ENCODE data around the gene HS3ST3A1. TPM values are rescaled to one million over a fixed set of nuclear protein-coding genes. Genes with fewer than 3 reads are reported as not detected.

HS3ST3A1 gene
- total and polyA plus RNA-seq, 2 of the 4 experiments (the other 2 are of a cell fraction): 8.8 to 9.0 TPM

DNA sequence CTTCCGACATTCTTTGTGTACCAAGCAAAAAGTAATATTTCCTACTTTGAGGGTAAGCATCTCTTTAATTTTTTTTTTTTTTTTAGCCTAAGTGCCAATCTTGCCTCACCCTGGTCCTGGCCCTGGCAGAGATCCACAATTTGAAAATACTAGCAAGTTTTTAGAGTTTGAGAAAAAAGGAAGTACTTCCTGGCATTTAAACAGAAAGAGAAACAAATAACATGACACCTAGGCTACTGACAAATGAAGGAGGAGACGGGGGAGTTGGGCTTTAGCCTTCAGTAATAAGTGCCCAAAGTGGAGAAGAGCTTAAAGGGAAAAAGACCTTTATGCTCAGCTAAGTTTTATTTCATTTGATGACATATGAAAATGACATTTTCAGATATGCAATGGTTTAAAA, 92.8 kb downstream of the HS3ST3A1 start:
- Histone ChIP-seq H3K56ac (ENCODE audit: extremely low read depth, insufficient read depth, low read length) (no peak overlapping the region), H3K36me3 (ENCODE audit: control insufficient read depth, insufficient read depth, low read length) (no peaks in the 10 kb centered on the region), H3K4me1 (ENCODE audit: control insufficient read depth, insufficient read depth, low read length) (peaks cover 4% of the 10 kb centered on the region), H2AK9ac (replicated peaks; ENCODE audit: low read depth, low read length, poor library complexity) (no peak overlapping the region), H4K8ac (ENCODE audit: low read depth in 2 of 2, low read length in 2 of 2) (no peak overlapping the region), H3K9me3 (ENCODE audit: control insufficient read depth, insufficient read depth, low read length) (no peaks in the 10 kb centered on the region), H3K14ac (replicated peaks; ENCODE audit: low read depth, low read length) (no peak overlapping the region), H4K5ac (ENCODE audit: low read depth, low read length) (no peak overlapping the region), H4K91ac (ENCODE audit: insufficient read depth, low read depth, low read length) (no peak overlapping the region), H3K27me3 (ENCODE audit: control insufficient read depth, insufficient read depth, low read length) (no peaks in the 10 kb centered on the region), H2AK5ac (ENCODE audit: low read depth, low read length) (no peak overlapping the region), H2BK120ac (ENCODE audit: low read depth, low read length) (no peak overlapping the region), H3K27ac (ENCODE audit: insufficient read depth, low read length) (no peak overlapping the region), H2AFZ (replicated peaks; ENCODE audit: low read length, poor library complexity) (no peak overlapping the region), H3K4me3 (ENCODE audit: insufficient read depth, low read depth, low read length) (no peak overlapping the region), H3K23ac (ENCODE audit: low read depth, low read length) (no peak overlapping the region), H3K9ac (ENCODE audit: low read depth, low read length) (no peak overlapping the region), H3K18ac (ENCODE audit: low read depth, low read length) (peak overlapping the region; percentile 16; the same call in 1 of the 2 replicates), H2BK15ac (ENCODE audit: low read depth, low read length) (no peak overlapping the region), H3K9me1 (ENCODE audit: insufficient read depth, low read length) (peaks cover 5% of the 10 kb centered on the region), H4K20me1 (ENCODE audit: insufficient read depth, low read length) (no peaks in the 10 kb centered on the region), H3K4me2 (ENCODE audit: low read depth, low read length) (peak overlapping the region; percentile 43; the same call in 1 of the 2 replicates), H2BK5ac (ENCODE audit: low read depth, low read length, poor library complexity, severe bottlenecking) (no peak overlapping the region), H3K4ac (ENCODE audit: low read depth, low read length) (no peak overlapping the region), H3K79me1 (ENCODE audit: low read depth in 1 of 2, low read length in 2 of 2) (peaks cover 38 to 55% of the 10 kb centered on the region in 2 experiments), H2BK20ac (ENCODE audit: low read depth, low read length) (no peak overlapping the region)
- dilution Hi-C loops (cut with HindIII; ENCODE audit: low sequenced_read_pairs, unreplicated experiment) (no loop called here), intact Hi-C loops (cut with micrococcal nuclease) (no loop called here), in situ Hi-C loops (cut with MboI; ENCODE audit: low sequenced_read_pairs) (no loop called here)
- ChIA-PET POLR2A (ENCODE audit: unreplicated experiment) (no interaction called here), CTCF (no interaction called here)
- no TSS peak for BruUV-seq (replicated peaks)
- WGBS, 2 experiments (ENCODE audit: extremely low coverage in 2 of 2, insufficient read length in 1 of 2): no CpG with 5 or more reads among the region's 2 CpGs
- DNase-seq (no peak), ATAC-seq (ENCODE audit: low read depth) (no peak)
- TF ChIP-seq RFX5 (IDR thresholded peaks at IDR 0.05; ENCODE audit: low read depth, low read length): no peak
- no peak for TF ChIP-seq USF2 (IDR thresholded peaks at IDR 0.05; ENCODE audit: low read depth, low read length)
